Measurements from ENCODE around the gene RPL18A. TPM values are rescaled to one million over a fixed set of nuclear protein-coding genes. Genes with fewer than 3 reads are reported as not detected.
A peak's percentile ranks its signal among the peaks of the same experiment; 100 is the strongest.

The RPL18A gene
- total and polyA plus RNA-seq, 10 of the 15 experiments (the other 5 are each of a cell fraction or from before 2014, with no cell fraction given) = 1,181 to 3,774 (median 2,300) TPM

DNA sequence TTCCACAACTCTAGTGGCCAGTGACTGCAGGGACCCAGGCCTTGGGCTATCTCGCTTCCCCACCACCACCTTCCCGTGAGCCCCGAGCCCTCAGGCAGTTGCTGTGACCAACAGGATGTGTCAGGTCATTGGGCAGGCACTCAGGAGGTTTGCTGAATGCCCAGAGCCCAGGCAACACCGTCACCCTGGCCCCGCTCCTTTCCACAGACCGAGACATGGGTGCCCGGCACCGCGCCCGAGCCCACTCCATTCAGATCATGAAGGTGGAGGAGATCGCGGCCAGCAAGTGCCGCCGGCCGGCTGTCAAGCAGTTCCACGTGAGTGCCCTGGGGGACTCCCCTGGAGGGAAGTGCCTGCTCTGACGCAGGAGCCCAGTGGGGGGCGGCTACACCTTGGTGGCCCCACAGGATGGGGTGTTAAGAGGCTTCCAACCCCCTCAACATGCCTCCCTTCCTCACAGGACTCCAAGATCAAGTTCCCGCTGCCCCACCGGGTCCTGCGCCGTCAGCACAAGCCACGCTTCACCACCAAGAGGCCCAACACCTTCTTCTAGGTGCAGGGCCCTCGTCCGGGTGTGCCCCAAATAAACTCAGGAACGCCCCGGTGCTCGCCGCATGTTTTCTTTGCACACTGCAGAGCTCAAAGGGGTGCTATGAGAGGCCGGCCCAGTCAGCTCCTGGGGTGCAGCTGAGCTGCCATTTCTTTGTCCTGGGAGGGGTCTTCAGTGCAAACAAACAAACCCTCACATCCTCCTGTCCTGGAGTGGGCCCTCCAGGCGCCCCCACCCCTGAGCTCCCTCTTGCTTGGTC lies 3.2 kb downstream of the RPL18A start (continued):
- TF ChIP-seq CUX1 (IDR thresholded peaks at IDR 0.05; ENCODE audit: insufficient replicate concordance, low read depth, low read length) (no peak), DPF2 (IDR thresholded peaks at IDR 0.05) (no peak), ESRRA (IDR thresholded peaks at IDR 0.05; ENCODE audit: low read length) (no peak), MAX (IDR thresholded peaks at IDR 0.05; ENCODE audit: low read depth, low read length) (no peak), IKZF1 (conservative IDR thresholded peaks at IDR 0.05) (0 out of 2 replicates have a peak, but pooled peaks have one; percentile 21), CHD1 (IDR thresholded peaks at IDR 0.05; ENCODE audit: low read depth, low read length) (no peak), BACH1 (IDR thresholded peaks at IDR 0.05; ENCODE audit: borderline replicate concordance) (0 out of 2 replicates have a peak, but pooled peaks have one; percentile 43), NR2C2 (IDR thresholded peaks at IDR 0.05; ENCODE audit: borderline replicate concordance, control insufficient read depth, insufficient read length, low read depth) (no peak), POLR2A (IDR thresholded peaks at IDR 0.05; ENCODE audit: low read depth, low read length) (peak; percentile 50; the same call in 1 of the 2 replicates), ZBTB40 (IDR thresholded peaks at IDR 0.05; ENCODE audit: borderline replicate concordance) (no peak), E4F1 (IDR thresholded peaks at IDR 0.05; ENCODE audit: borderline replicate concordance, partially characterized antibody) (no peak), SREBF2 (IDR thresholded peaks at IDR 0.05; ENCODE audit: low read length) (no peak), GATAD2B (conservative IDR thresholded peaks at IDR 0.05; ENCODE audit: low read depth) (peak; percentile 53; the same call in 1 of the 2 replicates)
- TF ChIP-seq, protein P1, sequence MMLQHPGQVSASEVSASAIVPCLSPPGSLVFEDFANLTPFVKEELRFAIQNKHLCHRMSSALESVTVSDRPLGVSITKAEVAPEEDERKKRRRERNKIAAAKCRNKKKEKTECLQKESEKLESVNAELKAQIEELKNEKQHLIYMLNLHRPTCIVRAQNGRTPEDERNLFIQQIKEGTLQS (IDR thresholded peaks at IDR 0.05; ENCODE audit: borderline replicate concordance, extremely low read depth, low read depth, low read length) = no peak
